A549 (cell line): Measurements from ENCODE around the gene PBX3.

Source experiments
- POLR2A ChIP-seq: IDR thresholded peaks from 2 replicates; pipeline ENCODE4 v1.6.1; 2012; ENCODE audit warnings: mild to moderate bottlenecking, low read length
- TF ChIP-seq, protein P1 (sequence below): fragments of >200 bp; sonication (Bioruptor Twin); formaldehyde crosslinking; IDR thresholded peaks from 3 replicates; pipeline ENCODE4 v1.5.1; 2016

DNA sequence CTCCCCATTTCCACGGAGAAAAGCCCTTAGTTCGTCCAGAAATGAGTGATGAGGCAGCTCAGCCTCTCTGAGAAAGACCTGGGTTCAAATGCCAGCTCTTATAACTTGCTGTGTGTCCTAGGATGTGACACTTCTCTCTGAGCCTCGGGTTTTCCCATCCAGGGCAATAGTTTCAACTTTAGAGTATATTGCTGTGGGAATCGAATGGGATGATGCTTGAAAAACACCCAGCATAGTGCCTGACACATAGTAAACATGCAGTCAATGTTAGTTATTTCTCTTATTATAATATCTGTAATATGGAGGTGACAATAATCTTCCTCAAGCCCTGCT is 39.7 kb upstream of the PBX3 start:
- TF ChIP-seq POLR2A, result no peak
- TF ChIP-seq, protein P1, sequence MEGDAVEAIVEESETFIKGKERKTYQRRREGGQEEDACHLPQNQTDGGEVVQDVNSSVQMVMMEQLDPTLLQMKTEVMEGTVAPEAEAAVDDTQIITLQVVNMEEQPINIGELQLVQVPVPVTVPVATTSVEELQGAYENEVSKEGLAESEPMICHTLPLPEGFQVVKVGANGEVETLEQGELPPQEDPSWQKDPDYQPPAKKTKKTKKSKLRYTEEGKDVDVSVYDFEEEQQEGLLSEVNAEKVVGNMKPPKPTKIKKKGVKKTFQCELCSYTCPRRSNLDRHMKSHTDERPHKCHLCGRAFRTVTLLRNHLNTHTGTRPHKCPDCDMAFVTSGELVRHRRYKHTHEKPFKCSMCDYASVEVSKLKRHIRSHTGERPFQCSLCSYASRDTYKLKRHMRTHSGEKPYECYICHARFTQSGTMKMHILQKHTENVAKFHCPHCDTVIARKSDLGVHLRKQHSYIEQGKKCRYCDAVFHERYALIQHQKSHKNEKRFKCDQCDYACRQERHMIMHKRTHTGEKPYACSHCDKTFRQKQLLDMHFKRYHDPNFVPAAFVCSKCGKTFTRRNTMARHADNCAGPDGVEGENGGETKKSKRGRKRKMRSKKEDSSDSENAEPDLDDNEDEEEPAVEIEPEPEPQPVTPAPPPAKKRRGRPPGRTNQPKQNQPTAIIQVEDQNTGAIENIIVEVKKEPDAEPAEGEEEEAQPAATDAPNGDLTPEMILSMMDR, result no peak
